Measurements from ENCODE around the gene EMP2.
A peak's percentile ranks its signal among the peaks of the same experiment; 100 is the strongest.

The EMP2 gene

GRCh38 chr16:10616419-10616755 lies 36.0 kb upstream of the EMP2 start:
- no peak overlapping the region for H3K4me3 ChIP-seq (ENCODE audit: low read length)
- H3K27ac ChIP-seq (ENCODE audit: low read length): no peak overlapping the region
- TF ChIP-seq EZH2phosphoT487 (IDR thresholded peaks at IDR 0.05; ENCODE audit: low read depth): no peak
- no peak for TF ChIP-seq CTCF (IDR thresholded peaks at IDR 0.05; ENCODE audit: low read depth, low read length)
- no peaks in the 10 kb centered on the region for H3K9me3 ChIP-seq (ENCODE audit: insufficient read depth, low read length)
- no peak overlapping the region for H3K4me2 ChIP-seq (ENCODE audit: low read length)
- no peaks in the 10 kb centered on the region for H3K36me3 ChIP-seq (replicated peaks; ENCODE audit: low read depth, low read length)
- H3K79me2 ChIP-seq (ENCODE audit: low read length): no peaks in the 10 kb centered on the region
- H2AFZ ChIP-seq (ENCODE audit: low read depth, low read length): no peak overlapping the region
- no peaks in the 10 kb centered on the region for H4K20me1 ChIP-seq (ENCODE audit: insufficient read depth, low read length)
- H3K27me3 ChIP-seq (ENCODE audit: low read depth, low read length): peaks cover 7% of the 10 kb centered on the region; the same call in 1 of the 2 replicates
- H3K9ac ChIP-seq (ENCODE audit: low read length): no peak overlapping the region
- peaks cover 25% of the 10 kb centered on the region for H3K4me1 ChIP-seq (ENCODE audit: low read length)

GRCh38 chr16:10614685-10615084 lies 34.3 kb upstream of the EMP2 start:
- H3K4me1 ChIP-seq (ENCODE audit: low read length): peaks cover 25% of the 10 kb centered on the region
- H4K20me1 ChIP-seq (ENCODE audit: insufficient read depth, low read length): no peaks in the 10 kb centered on the region
- no peak overlapping the region for H3K9ac ChIP-seq (ENCODE audit: low read length)
- no peak overlapping the region for H3K4me3 ChIP-seq (ENCODE audit: low read length)
- TF ChIP-seq CTCF (IDR thresholded peaks at IDR 0.05; ENCODE audit: low read depth, low read length): no peak
- TF ChIP-seq EZH2phosphoT487 (IDR thresholded peaks at IDR 0.05; ENCODE audit: low read depth): no peak
- H3K36me3 ChIP-seq (replicated peaks; ENCODE audit: low read depth, low read length): no peaks in the 10 kb centered on the region
- H3K4me2 ChIP-seq (ENCODE audit: low read length): no peak overlapping the region
- H2AFZ ChIP-seq (ENCODE audit: low read depth, low read length): no peak overlapping the region
- H3K9me3 ChIP-seq (ENCODE audit: insufficient read depth, low read length): no peaks in the 10 kb centered on the region
- no peak overlapping the region for H3K27ac ChIP-seq (ENCODE audit: low read length)
- H3K79me2 ChIP-seq (ENCODE audit: low read length): no peaks in the 10 kb centered on the region
- peaks cover 7% of the 10 kb centered on the region; the same call in 1 of the 2 replicates for H3K27me3 ChIP-seq (ENCODE audit: low read depth, low read length)

- Histone ChIP-seq H3K9ac (ENCODE audit: low read length) (no peak overlapping the region), H3K9me3 (ENCODE audit: insufficient read depth, low read length) (no peaks in the 10 kb centered on the region), H3K4me3 (ENCODE audit: low read length) (no peak overlapping the region), H3K79me2 (ENCODE audit: low read length) (no peaks in the 10 kb centered on the region), H3K27me3 (ENCODE audit: low read depth, low read length) (peaks cover 7% of the 10 kb centered on the region; the same call in 1 of the 2 replicates), H3K27ac (ENCODE audit: low read length) (no peak overlapping the region), H2AFZ (ENCODE audit: low read depth, low read length) (no peak overlapping the region), H4K20me1 (ENCODE audit: insufficient read depth, low read length) (no peaks in the 10 kb centered on the region), H3K4me1 (ENCODE audit: low read length) (peaks cover 25% of the 10 kb centered on the region), H3K36me3 (replicated peaks; ENCODE audit: low read depth, low read length) (no peaks in the 10 kb centered on the region), H3K4me2 (ENCODE audit: low read length) (peak overlapping the region; percentile 16)
- no peak for TF ChIP-seq EZH2phosphoT487 (IDR thresholded peaks at IDR 0.05; ENCODE audit: low read depth)
- no peak for TF ChIP-seq CTCF (IDR thresholded peaks at IDR 0.05; ENCODE audit: low read depth, low read length)
Observed at GRCh38 chr16:10613785-10614485, 33.5 kb upstream of the EMP2 start.

- no peaks in the 10 kb centered on the region for H3K9me3 ChIP-seq (ENCODE audit: insufficient read depth, low read length)
- TF ChIP-seq CTCF (IDR thresholded peaks at IDR 0.05; ENCODE audit: low read depth, low read length): no peak
- no peak for TF ChIP-seq EZH2phosphoT487 (IDR thresholded peaks at IDR 0.05; ENCODE audit: low read depth)
- no peaks in the 10 kb centered on the region for H4K20me1 ChIP-seq (ENCODE audit: insufficient read depth, low read length)
- H3K4me2 ChIP-seq (ENCODE audit: low read length): no peak overlapping the region
- H2AFZ ChIP-seq (ENCODE audit: low read depth, low read length): no peak overlapping the region
- H3K4me3 ChIP-seq (ENCODE audit: low read length): no peak overlapping the region
- H3K4me1 ChIP-seq (ENCODE audit: low read length): peaks cover 25% of the 10 kb centered on the region
- H3K9ac ChIP-seq (ENCODE audit: low read length): no peak overlapping the region
- no peaks in the 10 kb centered on the region for H3K79me2 ChIP-seq (ENCODE audit: low read length)
- peaks cover 2% of the 10 kb centered on the region; the same call in 1 of the 2 replicates for H3K27me3 ChIP-seq (ENCODE audit: low read depth, low read length)
- H3K36me3 ChIP-seq (replicated peaks; ENCODE audit: low read depth, low read length): no peaks in the 10 kb centered on the region
- H3K27ac ChIP-seq (ENCODE audit: low read length): no peak overlapping the region
Observed at GRCh38 chr16:10612649-10613179, 32.3 kb upstream of the EMP2 start.

Measured in OCI-LY3 (cell line).